ENCODE results near the gene ERVV-1.
A peak's percentile ranks its signal among the peaks of the same experiment; 100 is the strongest.

Gene ERVV-1

GRCh38 chr19:52993342-52994178 is 20.2 kb upstream of the ERVV-1 start:
- Histone ChIP-seq H3K4me1 (ENCODE audit: control insufficient read depth in 5 of 5, insufficient read depth in 5 of 5, low read length in 5 of 5) (peaks cover 3 to 15% (median 14%) of the 10 kb centered on the region in 5 donors), H3K9me3 (ENCODE audit: control insufficient read depth in 5 of 5, low read length in 5 of 5) (no peaks in the 10 kb centered on the region), H3K27ac (ENCODE audit: low read depth, low read length) (peak overlapping the region; percentile 60), H3K36me3 (ENCODE audit: control insufficient read depth in 5 of 5, insufficient read depth in 5 of 5, low read length in 5 of 5) (peaks cover 0 to 3% (median 0%) of the 10 kb centered on the region in 5 donors), H3K9ac (ENCODE audit: low read length in 5 of 5) (peak overlapping the region in 4 of 5 donors; percentile 38 to 71 (median 56)), H3K4me3 (ENCODE audit: low read depth in 1 of 5, low read length in 5 of 5) (peak overlapping the region; percentile 71 to 88 (median 76)), H3K27me3 (ENCODE audit: control insufficient read depth in 5 of 5, insufficient read depth in 4 of 5, low read length in 5 of 5) (no peaks in the 10 kb centered on the region)

GRCh38 chr19:52995711-52996110 is 18.0 kb upstream of the ERVV-1 start:
- Histone ChIP-seq H3K9ac (ENCODE audit: low read length in 5 of 5) (no peak overlapping the region), H3K27ac (ENCODE audit: low read depth, low read length) (no peak overlapping the region), H3K27me3 (ENCODE audit: control insufficient read depth in 5 of 5, insufficient read depth in 4 of 5, low read length in 5 of 5) (no peaks in the 10 kb centered on the region), H3K36me3 (ENCODE audit: control insufficient read depth in 5 of 5, insufficient read depth in 5 of 5, low read length in 5 of 5) (no peaks in the 10 kb centered on the region), H3K9me3 (ENCODE audit: control insufficient read depth in 5 of 5, low read length in 5 of 5) (no peaks in the 10 kb centered on the region), H3K4me1 (ENCODE audit: control insufficient read depth in 5 of 5, insufficient read depth in 5 of 5, low read length in 5 of 5) (peaks cover 3 to 15% (median 14%) of the 10 kb centered on the region in 5 donors), H3K4me3 (ENCODE audit: low read depth in 1 of 5, low read length in 5 of 5) (no peak overlapping the region)

GRCh38 chr19:52997975-52998374 is 15.7 kb upstream of the ERVV-1 start:
- Histone ChIP-seq H3K9ac (ENCODE audit: low read length in 5 of 5) (no peak overlapping the region), H3K36me3 (ENCODE audit: control insufficient read depth in 5 of 5, insufficient read depth in 5 of 5, low read length in 5 of 5) (no peaks in the 10 kb centered on the region), H3K27me3 (ENCODE audit: control insufficient read depth in 5 of 5, insufficient read depth in 4 of 5, low read length in 5 of 5) (no peaks in the 10 kb centered on the region), H3K4me1 (ENCODE audit: control insufficient read depth in 5 of 5, insufficient read depth in 5 of 5, low read length in 5 of 5) (peaks cover 3 to 9% (median 5%) of the 10 kb centered on the region in 5 donors), H3K9me3 (ENCODE audit: control insufficient read depth in 5 of 5, low read length in 5 of 5) (no peaks in the 10 kb centered on the region), H3K27ac (ENCODE audit: low read depth, low read length) (no peak overlapping the region), H3K4me3 (ENCODE audit: low read depth in 1 of 5, low read length in 5 of 5) (no peak overlapping the region)

GRCh38 chr19:53002479-53002878 is 11.2 kb upstream of the ERVV-1 start:
- Histone ChIP-seq H3K9ac (ENCODE audit: low read length in 5 of 5) (no peak overlapping the region), H3K4me3 (ENCODE audit: low read depth in 1 of 5, low read length in 5 of 5) (no peak overlapping the region), H3K9me3 (ENCODE audit: control insufficient read depth in 5 of 5, low read length in 5 of 5) (no peaks in the 10 kb centered on the region), H3K27ac (ENCODE audit: low read depth, low read length) (no peak overlapping the region), H3K27me3 (ENCODE audit: control insufficient read depth in 5 of 5, insufficient read depth in 4 of 5, low read length in 5 of 5) (no peaks in the 10 kb centered on the region), H3K4me1 (ENCODE audit: control insufficient read depth in 5 of 5, insufficient read depth in 5 of 5, low read length in 5 of 5) (no peaks in the 10 kb centered on the region), H3K36me3 (ENCODE audit: control insufficient read depth in 5 of 5, insufficient read depth in 5 of 5, low read length in 5 of 5) (no peaks in the 10 kb centered on the region)

GRCh38 chr19:53004242-53004641 is 9.5 kb upstream of the ERVV-1 start:
- Histone ChIP-seq H3K27ac (ENCODE audit: low read depth, low read length) (no peak overlapping the region), H3K4me3 (ENCODE audit: low read depth in 1 of 5, low read length in 5 of 5) (no peak overlapping the region), H3K27me3 (ENCODE audit: control insufficient read depth in 5 of 5, insufficient read depth in 4 of 5, low read length in 5 of 5) (no peaks in the 10 kb centered on the region), H3K9me3 (ENCODE audit: control insufficient read depth in 5 of 5, low read length in 5 of 5) (no peaks in the 10 kb centered on the region), H3K9ac (ENCODE audit: low read length in 5 of 5) (no peak overlapping the region), H3K36me3 (ENCODE audit: control insufficient read depth in 5 of 5, insufficient read depth in 5 of 5, low read length in 5 of 5) (no peaks in the 10 kb centered on the region), H3K4me1 (ENCODE audit: control insufficient read depth in 5 of 5, insufficient read depth in 5 of 5, low read length in 5 of 5) (no peaks in the 10 kb centered on the region)

GRCh38 chr19:53007200-53007599 is 6.5 kb upstream of the ERVV-1 start:
- H3K27ac ChIP-seq (ENCODE audit: low read depth, low read length): no peak overlapping the region
- H3K4me3 ChIP-seq (ENCODE audit: low read depth in 1 of 5, low read length in 5 of 5): no peak overlapping the region
- no peaks in the 10 kb centered on the region for H3K9me3 ChIP-seq (ENCODE audit: control insufficient read depth in 5 of 5, low read length in 5 of 5)
- H3K27me3 ChIP-seq (ENCODE audit: control insufficient read depth in 5 of 5, insufficient read depth in 4 of 5, low read length in 5 of 5): peaks cover 0 to 4% (median 0%) of the 10 kb centered on the region in 5 donors
- no peaks in the 10 kb centered on the region for H3K36me3 ChIP-seq (ENCODE audit: control insufficient read depth in 5 of 5, insufficient read depth in 5 of 5, low read length in 5 of 5)
- H3K4me1 ChIP-seq (ENCODE audit: control insufficient read depth in 5 of 5, insufficient read depth in 5 of 5, low read length in 5 of 5): no peaks in the 10 kb centered on the region
- H3K9ac ChIP-seq (ENCODE audit: low read length in 5 of 5): no peak overlapping the region

- Histone ChIP-seq H3K27me3 (ENCODE audit: control insufficient read depth in 5 of 5, insufficient read depth in 4 of 5, low read length in 5 of 5) (peaks cover 0 to 4% (median 0%) of the 10 kb centered on the region in 5 donors), H3K9me3 (ENCODE audit: control insufficient read depth in 5 of 5, low read length in 5 of 5) (peaks cover 0 to 2% (median 0%) of the 10 kb centered on the region in 5 donors), H3K9ac (ENCODE audit: low read length in 5 of 5) (no peak overlapping the region), H3K4me1 (ENCODE audit: control insufficient read depth in 5 of 5, insufficient read depth in 5 of 5, low read length in 5 of 5) (no peaks in the 10 kb centered on the region), H3K36me3 (ENCODE audit: control insufficient read depth in 5 of 5, insufficient read depth in 5 of 5, low read length in 5 of 5) (no peaks in the 10 kb centered on the region), H3K4me3 (ENCODE audit: low read depth in 1 of 5, low read length in 5 of 5) (no peak overlapping the region), H3K27ac (ENCODE audit: low read depth, low read length) (no peak overlapping the region)
Measured at GRCh38 chr19:53007606-53008005, 6.1 kb upstream of the ERVV-1 start.

GRCh38 chr19:53008061-53008778 is 5.5 kb upstream of the ERVV-1 start:
- peaks cover 0 to 4% (median 0%) of the 10 kb centered on the region in 5 donors for H3K27me3 ChIP-seq (ENCODE audit: control insufficient read depth in 5 of 5, insufficient read depth in 4 of 5, low read length in 5 of 5)

GRCh38 chr19:53010494-53010893 is 3.2 kb upstream of the ERVV-1 start:
- Histone ChIP-seq H3K9me3 (ENCODE audit: control insufficient read depth in 5 of 5, low read length in 5 of 5) (peaks cover 0 to 5% (median 0%) of the 10 kb centered on the region in 5 donors), H3K4me1 (ENCODE audit: control insufficient read depth in 5 of 5, insufficient read depth in 5 of 5, low read length in 5 of 5) (no peaks in the 10 kb centered on the region), H3K27ac (ENCODE audit: low read depth, low read length) (no peak overlapping the region), H3K36me3 (ENCODE audit: control insufficient read depth in 5 of 5, insufficient read depth in 5 of 5, low read length in 5 of 5) (no peaks in the 10 kb centered on the region), H3K9ac (ENCODE audit: low read length in 5 of 5) (no peak overlapping the region), H3K27me3 (ENCODE audit: control insufficient read depth in 5 of 5, insufficient read depth in 4 of 5, low read length in 5 of 5) (peaks cover 0 to 4% (median 0%) of the 10 kb centered on the region in 5 donors), H3K4me3 (ENCODE audit: low read depth in 1 of 5, low read length in 5 of 5) (no peak overlapping the region)

More at GRCh38 chr19:53008061-53008778, 5.5 kb upstream of the ERVV-1 start:
- Histone ChIP-seq H3K36me3 (ENCODE audit: control insufficient read depth in 5 of 5, insufficient read depth in 5 of 5, low read length in 5 of 5) (no peaks in the 10 kb centered on the region), H3K4me1 (ENCODE audit: control insufficient read depth in 5 of 5, insufficient read depth in 5 of 5, low read length in 5 of 5) (no peaks in the 10 kb centered on the region), H3K9ac (ENCODE audit: low read length in 5 of 5) (no peak overlapping the region), H3K27ac (ENCODE audit: low read depth, low read length) (no peak overlapping the region), H3K9me3 (ENCODE audit: control insufficient read depth in 5 of 5, low read length in 5 of 5) (peaks cover 0 to 4% (median 0%) of the 10 kb centered on the region in 5 donors), H3K4me3 (ENCODE audit: low read depth in 1 of 5, low read length in 5 of 5) (no peak overlapping the region)

GRCh38 chr19:53012006-53012405 is 1.7 kb upstream of the ERVV-1 start:
- Histone ChIP-seq H3K27ac (ENCODE audit: low read depth, low read length) (no peak overlapping the region), H3K27me3 (ENCODE audit: control insufficient read depth in 5 of 5, insufficient read depth in 4 of 5, low read length in 5 of 5) (peaks cover 0 to 4% (median 0%) of the 10 kb centered on the region in 5 donors), H3K36me3 (ENCODE audit: control insufficient read depth in 5 of 5, insufficient read depth in 5 of 5, low read length in 5 of 5) (no peaks in the 10 kb centered on the region), H3K9me3 (ENCODE audit: control insufficient read depth in 5 of 5, low read length in 5 of 5) (peaks cover 0 to 5% (median 0%) of the 10 kb centered on the region in 5 donors), H3K4me3 (ENCODE audit: low read depth in 1 of 5, low read length in 5 of 5) (no peak overlapping the region), H3K9ac (ENCODE audit: low read length in 5 of 5) (no peak overlapping the region), H3K4me1 (ENCODE audit: control insufficient read depth in 5 of 5, insufficient read depth in 5 of 5, low read length in 5 of 5) (no peaks in the 10 kb centered on the region)

Data from subcutaneous abdominal adipose tissue (tissue), 5 donors.